SK-N-MC (cell line): ENCODE data around the gene CPA4.

ENCODE experiments used
- EZH2 ChIP-seq: fragments of 200-600 bp; sonication (generic); IDR thresholded peaks from one replicate; pipeline ENCODE4 v1.6.1; 2017; ENCODE audit warnings: antibody characterized with exemption
- POLR2AphosphoS5 ChIP-seq: IDR thresholded peaks from 2 replicates; pipeline ENCODE4 v1.6.1; 2012; ENCODE audit warnings: mild to moderate bottlenecking, low read depth, low read length, borderline replicate concordance

GRCh38 chr7:130288168-130288567, 4.8 kb upstream of the CPA4 start:
- TF ChIP-seq EZH2, result no peak
- no peak for TF ChIP-seq POLR2AphosphoS5
